Caco-2 (cell line): ENCODE data around the gene MCTP1. TPM values are rescaled to one million over a fixed set of nuclear protein-coding genes. Genes with fewer than 3 reads are reported as not detected.

Experiments used
- BruUV-seq: library from RNA; stranded (reverse); fragments of 400-500 nt; replicated peaks from 2 replicates; lab custom pipeline; 2021; lab: Mats Ljungman, UMichigan
- CTCF ChIA-PET: fragments of 300-600 bp; sonication (Branson Sonifier 250); formaldehyde crosslinking; loops from one replicate; lab custom pipeline; 2022; ENCODE audit warnings: antibody characterized with exemption; lab: Charles Lee
- POLR2A ChIA-PET: fragments of 300-600 bp; sonication (Branson Sonifier 250); formaldehyde crosslinking; loops from one replicate; lab custom pipeline; 2022; ENCODE audit warnings: antibody characterized with exemption; lab: Charles Lee
- DNase-seq, 2 experiments: peaks; one replicate each; pipeline versions ENCODE4 v3.0.0 to v3.0.0-alpha.2; 2020 to 2022
- H3K27me3 ChIP-seq: replicated peaks from 2 replicates; pipeline ENCODE4 v1.6.0; 2011; ENCODE audit warnings: low read length; ENCODE audit not compliant: control insufficient read depth, insufficient read depth
- H3K36me3 ChIP-seq: 2 replicates; pipeline ENCODE4 v1.5.1; 2011; ENCODE audit warnings: low read length; ENCODE audit not compliant: control insufficient read depth, insufficient read depth
- H3K4me1 ChIP-seq: fragments of 250-450 bp; sonication (Bioruptor Pico); 2 replicates; pipeline ENCODE4 v1.5.1; 2020; ENCODE audit warnings: mild to moderate bottlenecking
- H3K4me3 ChIP-seq: 2 replicates; pipeline ENCODE4 v1.5.1; 2011; ENCODE audit warnings: low read depth, mild to moderate bottlenecking, control low read depth, low read length
- H3K9me3 ChIP-seq: fragments of 250-450 bp; sonication (Bioruptor Pico); 2 replicates; pipeline ENCODE4 v1.5.1; 2020; ENCODE audit warnings: mild to moderate bottlenecking, moderate library complexity
- H3K27ac Mint-ChIP-seq: one replicate; pipeline ENCODE4 v1.8.0; 2022; ENCODE audit warnings: mixed read lengths; ENCODE audit not compliant: unreplicated experiment
- H3K27me3 Mint-ChIP-seq: one replicate; pipeline ENCODE4 v1.8.0; 2022; ENCODE audit warnings: mixed read lengths; ENCODE audit not compliant: insufficient read depth, unreplicated experiment
- H3K36me3 Mint-ChIP-seq: one replicate; pipeline ENCODE4 v1.8.0; 2022; ENCODE audit warnings: mild to moderate bottlenecking, mixed read lengths; ENCODE audit not compliant: insufficient read depth, unreplicated experiment
- H3K4me1 Mint-ChIP-seq: one replicate; pipeline ENCODE4 v1.8.0; 2022; ENCODE audit warnings: low read depth, mixed read lengths; ENCODE audit not compliant: unreplicated experiment
- H3K4me3 Mint-ChIP-seq: one replicate; pipeline ENCODE4 v1.8.0; 2022; ENCODE audit warnings: mild to moderate bottlenecking, moderate library complexity, mixed read lengths; ENCODE audit not compliant: unreplicated experiment
- H3K9me3 Mint-ChIP-seq: one replicate; pipeline ENCODE4 v1.8.0; 2022; ENCODE audit warnings: mixed read lengths; ENCODE audit not compliant: unreplicated experiment
- CTCF ChIP-seq, 2 experiments: fragments of 200-600 bp in 1 of 2; IDR thresholded peaks; 1 replicate in 1 of 2; 2 replicates in 1 of 2; pipeline versions ENCODE4 v1.5.1 to v1.8.0; 2011 to 2022; ENCODE audit warnings: antibody characterized with exemption in 1 of 2, control low read depth in 1 of 2, inconsistent platforms in 1 of 2, low read depth in 1 of 2, low read length in 1 of 2, mild to moderate bottlenecking in 1 of 2, moderate library complexity in 1 of 2; ENCODE audit not compliant: insufficient read depth in 1 of 2, severe bottlenecking in 1 of 2, unreplicated experiment in 1 of 2
- intact Hi-C: fragments of 100-400 bp; cut with micrococcal nuclease; formaldehyde crosslinking; loops from one replicate; pipeline ENCODE4 v1.10.0; 2022; ENCODE audit not compliant: unreplicated experiment
- total RNA-seq: library from RNA; stranded (reverse); gene quantifications from 2 replicates; pipeline ENCODE4 v1.2.3, GENCODE V29; 2022

Gene MCTP1
- total RNA-seq, 1 experiment from 2014 or later = 3.2 TPM

GRCh38 chr5:95251185-95251584 is 33.7 kb downstream of the MCTP1 start:
- Histone ChIP-seq H3K36me3 (no peaks in the 10 kb centered on the region), H3K9me3 (no peaks in the 10 kb centered on the region; the same call in 1 of the 2 replicates), H3K4me1 (no peaks in the 10 kb centered on the region), H3K27me3 (no peaks in the 10 kb centered on the region), H3K4me3 (no peak overlapping the region)
- no peak overlapping the region for H3K27ac Mint-ChIP-seq
- intact Hi-C loops = no loop called here
- no peak overlapping the region for H3K4me3 Mint-ChIP-seq
- CTCF ChIA-PET = no interaction called here
- no peaks in the 10 kb centered on the region for H3K36me3 Mint-ChIP-seq
- no peaks in the 10 kb centered on the region for H3K27me3 Mint-ChIP-seq
- BruUV-seq = no TSS peak
- H3K9me3 Mint-ChIP-seq = no peaks in the 10 kb centered on the region
- DNase-seq = no peak
- no peaks in the 10 kb centered on the region for H3K4me1 Mint-ChIP-seq
- no peak for TF ChIP-seq CTCF (IDR thresholded peaks at IDR 0.05; ENCODE audit: insufficient read depth in 1 of 2, low read depth in 1 of 2, low read length in 1 of 2, severe bottlenecking in 1 of 2, unreplicated experiment in 1 of 2)
- POLR2A ChIA-PET = no interaction called here

GRCh38 chr5:95244479-95244878 is 40.4 kb downstream of the MCTP1 start:
- Mint-ChIP-seq H3K27ac (no peak overlapping the region), H3K4me1 (peaks cover 8% of the 10 kb centered on the region), H3K9me3 (peaks cover 23% of the 10 kb centered on the region), H3K27me3 (no peaks in the 10 kb centered on the region), H3K36me3 (no peaks in the 10 kb centered on the region), H3K4me3 (no peak overlapping the region)
- no peak for DNase-seq
- ChIA-PET CTCF (no interaction called here), POLR2A (no interaction called here)
- Histone ChIP-seq H3K4me3 (no peak overlapping the region), H3K27me3 (no peaks in the 10 kb centered on the region), H3K36me3 (no peaks in the 10 kb centered on the region), H3K9me3 (peaks cover 22% of the 10 kb centered on the region), H3K4me1 (peaks cover 15% of the 10 kb centered on the region; the same call in 1 of the 2 replicates)
- no peak for TF ChIP-seq CTCF (IDR thresholded peaks at IDR 0.05; ENCODE audit: insufficient read depth in 1 of 2, low read depth in 1 of 2, low read length in 1 of 2, severe bottlenecking in 1 of 2, unreplicated experiment in 1 of 2)
- intact Hi-C loops = no loop called here
- no TSS peak for BruUV-seq

GRCh38 chr5:95241635-95242034 is 43.3 kb downstream of the MCTP1 start:
- peaks cover 15% of the 10 kb centered on the region; the same call in 1 of the 2 replicates for H3K4me1 ChIP-seq
- no peaks in the 10 kb centered on the region for H3K27me3 ChIP-seq
- TF ChIP-seq CTCF (IDR thresholded peaks at IDR 0.05; ENCODE audit: insufficient read depth in 1 of 2, low read depth in 1 of 2, low read length in 1 of 2, severe bottlenecking in 1 of 2, unreplicated experiment in 1 of 2) = no peak
- peaks cover 22% of the 10 kb centered on the region for H3K9me3 ChIP-seq
- ChIA-PET CTCF (no interaction called here), POLR2A (no interaction called here)
- H3K36me3 Mint-ChIP-seq = no peaks in the 10 kb centered on the region
- H3K27ac Mint-ChIP-seq = no peak overlapping the region
- no TSS peak for BruUV-seq
- intact Hi-C loops = no loop called here
- H3K9me3 Mint-ChIP-seq = peaks cover 23% of the 10 kb centered on the region
- DNase-seq = no peak
- no peak overlapping the region for H3K4me3 ChIP-seq
- peaks cover 14% of the 10 kb centered on the region for H3K4me1 Mint-ChIP-seq
- H3K36me3 ChIP-seq = no peaks in the 10 kb centered on the region
- H3K4me3 Mint-ChIP-seq = no peak overlapping the region
- H3K27me3 Mint-ChIP-seq = no peaks in the 10 kb centered on the region
